Mesenteric fat pad (tissue), 1 donor: ENCODE data around the gene UNC93B1. TPM values are rescaled to one million over a fixed set of nuclear protein-coding genes. Genes with fewer than 3 reads are reported as not detected.

Experiments used
- DNase-seq: peaks from one replicate; pipeline ENCODE4 v3.0.0-alpha.2; 2020; ENCODE audit warnings: low spot score
- total RNA-seq: library from RNA; stranded (reverse); fragmentation: NEBNext Ultra II Directional; extraction: Animal tissue kit (Norgen Biotek cat#: 25700); gene quantifications from one replicate; pipeline ENCODE4 v1.2.1, GENCODE V29; 2021
- donor health status: DM: yes; HTN: yes; CAD: no.

Gene UNC93B1
- total RNA-seq, 1 donor from 2014 or later = 42.0 TPM

DNA sequence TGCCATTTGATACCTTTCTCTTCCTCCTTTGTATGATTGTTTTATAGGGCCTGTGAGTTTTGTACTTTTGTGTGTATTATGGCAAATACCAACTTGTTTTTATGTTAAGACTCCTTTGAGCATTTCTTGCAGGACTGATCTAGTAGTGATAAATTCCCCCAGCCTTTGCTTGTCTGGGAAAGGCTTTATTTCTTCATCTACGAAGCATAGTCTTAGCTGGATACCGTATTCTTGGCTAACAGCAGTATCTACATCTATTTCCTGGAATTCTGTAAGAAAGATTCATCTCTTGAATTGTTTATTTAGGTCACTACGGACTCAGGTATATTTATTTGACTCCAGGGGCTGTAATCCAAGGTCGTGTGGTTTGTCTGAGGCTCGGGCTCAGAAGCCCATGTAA, 20.6 kb upstream of the UNC93B1 start:
- no peak for DNase-seq

GRCh38 chr11:68022531-68022930, 18.6 kb upstream of the UNC93B1 start:
- no peak for DNase-seq

GRCh38 chr11:68021167-68021787, 17.4 kb upstream of the UNC93B1 start:
- no peak for DNase-seq

DNA sequence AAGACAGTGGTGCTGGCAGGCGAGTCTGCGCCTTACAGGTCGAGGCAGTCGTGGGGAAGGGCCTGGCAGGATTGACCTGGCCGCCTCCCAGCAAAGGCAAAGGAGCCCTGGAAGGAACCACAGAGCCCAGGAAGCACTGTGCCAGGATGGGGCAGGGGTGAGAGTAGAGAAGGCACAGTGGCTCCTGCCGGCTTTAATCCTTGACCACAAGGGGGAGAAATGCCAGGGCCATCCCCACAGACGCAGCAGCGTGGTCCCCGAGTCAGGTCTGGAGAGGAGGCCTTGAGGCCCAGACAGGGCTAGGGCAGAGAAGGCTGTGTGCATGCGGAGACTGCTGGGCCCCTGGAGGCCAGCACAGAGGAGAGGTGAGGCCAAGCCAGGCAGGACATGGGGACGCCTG, 16.7 kb upstream of the UNC93B1 start:
- no peak for DNase-seq

GRCh38 chr11:68019486-68019885, 15.6 kb upstream of the UNC93B1 start:
- no peak for DNase-seq

DNA sequence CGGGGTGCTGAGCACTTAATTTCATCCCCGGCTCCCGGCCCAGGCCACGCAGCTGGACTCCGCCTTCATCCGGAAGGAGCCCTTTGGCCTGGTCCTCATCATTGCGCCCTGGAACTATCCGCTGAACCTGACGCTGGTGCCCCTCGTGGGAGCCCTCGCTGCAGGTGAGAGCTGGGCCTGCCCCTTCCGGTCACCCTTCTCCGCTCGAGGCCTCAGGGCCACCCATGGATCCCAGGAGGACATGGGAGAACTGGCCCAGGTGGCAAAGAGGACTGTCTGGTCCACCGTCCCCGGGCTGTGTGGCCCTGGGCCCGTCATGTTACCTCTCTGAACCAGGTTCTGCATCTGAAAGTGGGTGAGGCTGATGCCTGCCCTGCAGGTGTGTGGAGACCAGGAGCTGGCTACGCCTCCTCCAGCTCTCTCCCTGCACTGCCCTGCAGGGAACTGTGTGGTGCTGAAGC, 14.9 kb upstream of the UNC93B1 start:
- no peak for DNase-seq

DNA sequence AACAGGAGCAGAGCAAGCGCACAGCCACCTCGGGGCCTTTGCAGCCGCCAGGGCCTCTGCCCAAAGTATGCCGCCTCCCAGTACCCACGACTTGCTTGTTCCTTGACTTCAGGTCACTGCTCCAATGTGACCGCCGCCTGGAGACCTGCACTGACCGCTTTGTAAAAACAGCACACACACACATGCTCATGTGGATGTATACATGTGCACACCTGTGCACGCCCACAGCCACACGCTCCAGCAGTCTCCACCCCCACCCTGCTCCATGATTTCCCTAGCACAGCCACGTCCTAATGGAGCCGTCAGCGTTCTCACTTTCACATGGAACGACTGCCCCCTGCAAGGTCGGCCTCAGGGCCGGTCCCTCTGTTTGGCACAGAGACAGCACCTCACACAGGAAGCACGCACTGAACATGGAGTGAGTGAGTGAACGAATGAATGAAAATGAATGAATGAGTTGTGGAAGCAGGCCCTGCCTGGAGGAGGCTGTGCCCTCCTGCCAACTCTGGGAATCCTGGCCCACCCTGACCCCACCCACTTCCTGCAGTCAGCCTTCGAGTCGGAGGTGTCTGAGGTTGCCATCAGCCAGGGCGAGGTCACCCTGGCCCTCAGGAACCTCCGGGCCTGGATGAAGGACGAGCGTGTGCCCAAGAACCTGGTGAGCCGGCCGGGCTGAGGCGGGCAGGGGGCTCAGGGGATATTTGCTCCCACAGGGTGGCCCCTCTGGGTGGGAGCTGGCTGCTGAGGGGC, 14.3 kb upstream of the UNC93B1 start:
- no peak for DNase-seq

DNA sequence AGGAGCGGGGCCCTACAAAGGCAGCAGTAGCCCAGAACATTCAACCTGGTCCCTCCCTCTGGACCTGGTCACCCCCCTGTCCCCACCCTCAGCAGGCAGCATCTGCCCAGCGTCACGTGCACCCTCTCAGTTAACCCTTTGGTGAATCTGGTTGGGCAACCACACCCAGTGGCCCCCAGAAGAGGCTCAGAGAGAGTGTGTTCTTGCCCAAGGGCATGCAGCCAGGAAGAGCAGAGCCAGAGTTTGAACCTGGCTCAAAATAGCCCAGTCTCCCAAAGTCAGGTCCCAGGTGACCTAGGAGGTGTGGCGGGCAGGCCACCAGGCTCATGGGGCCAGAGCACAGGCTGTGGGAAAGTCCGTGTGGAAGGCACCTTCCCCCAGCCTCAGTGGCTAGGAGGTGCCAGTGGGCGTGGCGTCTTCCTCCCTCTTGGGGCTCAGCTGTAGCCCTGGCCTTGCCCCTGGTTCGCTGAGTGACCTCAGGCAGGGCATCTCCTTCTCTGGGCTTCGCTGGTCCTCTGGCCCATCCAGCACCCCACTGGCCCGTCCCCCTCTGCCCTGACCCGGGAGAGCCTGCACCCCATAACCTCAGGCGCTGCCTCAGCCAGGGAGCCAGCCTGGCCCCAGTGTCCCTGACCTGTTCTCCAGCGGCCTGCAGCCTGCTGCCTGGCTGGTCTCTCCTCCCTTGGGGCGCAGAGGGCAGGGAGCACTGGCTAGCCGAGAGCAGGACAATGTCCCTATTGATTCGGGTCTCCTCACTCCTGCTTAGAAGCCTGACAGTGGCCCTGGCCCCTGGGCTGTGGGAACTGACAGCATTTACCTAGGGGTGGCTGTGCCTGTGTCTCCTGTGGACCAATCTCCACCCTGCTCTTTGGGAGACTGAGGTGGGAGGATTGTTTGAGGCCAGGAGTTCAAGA, 13.3 kb upstream of the UNC93B1 start:
- DNase-seq = no peak

- no peak for DNase-seq
These were observed 12.4 kb upstream of the UNC93B1 start for GRCh38 chr11:68016161-68016903.

GRCh38 chr11:68015467-68015866, 11.6 kb upstream of the UNC93B1 start:
- no peak for DNase-seq

DNA sequence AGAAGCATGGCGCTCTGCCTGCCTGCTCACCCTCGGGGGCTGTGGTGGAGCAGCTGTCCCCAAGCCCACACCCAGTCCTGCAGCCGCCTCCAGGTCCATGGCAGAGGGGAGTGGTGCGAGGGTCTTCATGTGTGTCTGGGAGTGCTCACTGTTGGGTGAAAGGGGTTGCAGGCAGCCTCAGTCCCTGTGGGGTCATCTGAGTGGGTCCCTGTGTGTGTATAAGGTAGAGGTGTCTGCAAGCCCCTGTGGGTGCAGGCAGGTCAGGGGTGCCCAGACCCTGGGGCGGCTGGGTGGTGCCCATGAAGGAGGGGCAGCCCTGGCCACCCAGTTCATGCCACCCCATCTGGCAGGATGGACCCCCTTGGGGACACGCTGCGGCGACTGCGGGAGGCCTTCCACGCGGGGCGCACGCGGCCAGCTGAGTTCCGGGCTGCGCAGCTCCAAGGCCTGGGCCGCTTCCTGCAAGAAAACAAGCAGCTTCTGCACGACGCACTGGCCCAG, 11.1 kb upstream of the UNC93B1 start:
- DNase-seq = no peak

GRCh38 chr11:68014157-68014946, 10.5 kb upstream of the UNC93B1 start:
- DNase-seq = no peak

- DNase-seq = no peak
These were observed 9.8 kb upstream of the UNC93B1 start for GRCh38 chr11:68013611-68014156.

DNA sequence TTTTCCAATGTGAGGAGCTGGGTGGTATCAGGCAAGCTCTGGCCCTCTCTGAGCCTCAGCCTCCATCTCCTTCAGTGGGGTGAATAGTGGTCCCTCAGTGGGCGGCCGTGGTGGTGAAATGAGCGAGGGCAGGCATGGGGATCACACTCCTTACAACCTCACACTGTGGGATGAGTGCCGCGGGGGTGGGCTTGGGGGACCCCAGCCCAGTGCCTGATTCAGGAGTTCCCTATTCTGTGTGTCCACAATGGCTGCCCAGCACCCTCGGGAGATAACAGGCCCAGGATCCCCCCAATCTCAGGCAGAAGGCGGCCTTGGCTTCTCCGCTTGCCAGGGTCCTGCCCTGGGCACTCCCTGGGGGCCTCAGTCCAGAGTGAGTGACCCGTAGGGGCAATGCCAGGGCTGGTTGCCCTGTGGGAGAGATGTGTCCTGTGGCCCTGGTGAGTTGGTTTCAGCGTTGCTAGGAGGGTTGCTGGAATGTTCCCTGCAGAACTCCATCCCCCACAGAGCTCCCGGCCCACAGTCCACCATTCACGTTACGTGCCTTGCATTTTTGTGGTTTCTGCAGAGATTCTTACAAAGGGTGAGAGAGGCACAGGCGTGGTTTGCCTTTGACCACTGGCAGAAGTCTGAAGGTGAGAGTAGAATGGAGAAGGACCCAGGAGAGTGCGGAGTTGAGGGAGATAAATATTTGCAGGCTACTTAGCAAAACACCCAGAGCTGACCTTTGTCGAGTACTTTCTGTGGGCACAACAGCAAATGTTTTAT, 9.1 kb upstream of the UNC93B1 start:
- DNase-seq = no peak

GRCh38 chr11:68012044-68012842, 8.3 kb upstream of the UNC93B1 start:
- no peak for DNase-seq

DNA sequence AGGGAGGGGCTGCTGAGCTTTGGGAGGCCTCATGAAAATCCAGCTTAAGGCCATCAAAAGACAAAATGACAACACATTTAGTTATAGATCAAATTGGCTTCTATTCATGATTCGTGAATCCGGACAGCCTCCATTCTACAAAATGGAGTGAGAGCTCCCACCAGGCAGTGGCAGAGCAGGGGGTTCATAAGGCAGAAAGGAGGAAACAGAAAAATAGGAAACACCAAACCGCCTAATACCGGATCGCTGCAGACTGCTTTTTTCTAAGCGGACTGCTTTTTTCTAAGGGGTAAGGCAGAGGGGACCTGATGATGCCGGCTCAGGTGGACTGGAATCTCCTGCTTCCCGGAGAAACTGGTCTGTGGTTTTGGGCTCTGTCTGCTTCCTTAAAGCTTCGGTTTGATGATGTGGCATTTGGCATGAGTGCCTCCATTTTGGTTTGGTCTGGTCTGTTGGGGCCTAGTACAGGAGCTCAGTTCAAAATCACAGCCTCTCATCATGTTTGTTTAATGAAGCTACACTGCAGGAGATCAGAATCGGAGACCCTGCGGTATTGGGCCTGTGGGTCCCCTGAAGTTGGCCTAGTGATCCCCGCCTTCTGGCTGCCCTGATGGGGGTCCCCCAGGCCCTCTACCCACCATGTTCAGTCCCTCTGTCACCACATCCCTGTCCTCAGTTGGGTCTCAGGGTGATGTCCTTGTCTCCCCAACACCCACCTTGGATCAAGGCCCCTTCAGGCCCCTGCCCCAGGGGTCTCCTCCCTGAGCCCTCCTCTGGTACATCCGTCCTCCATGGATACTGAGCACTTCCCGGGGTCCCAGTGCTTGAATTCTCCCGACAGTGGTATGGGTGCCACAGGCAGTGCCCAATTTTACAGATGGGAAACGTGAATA, 7.4 kb upstream of the UNC93B1 start:
- DNase-seq = no peak
